H1 (cell line): ENCODE results near the gene UCN. TPM values are rescaled to one million over a fixed set of nuclear protein-coding genes. Genes with fewer than 3 reads are reported as not detected.

Experiments
- ASH2L ChIP-seq: fragments of 200-600, 300-600 bp; sonication (generic); IDR thresholded peaks from one replicate; pipeline ENCODE4 v1.7.1; 2017; ENCODE audit warnings: low read length
- BCL11A ChIP-seq, 2 experiments: IDR thresholded peaks; one replicate each; pipeline ENCODE4 v1.6.1; 2011; ENCODE audit warnings: low read depth in 2 of 2, low read length in 2 of 2, mild to moderate bottlenecking in 2 of 2
- CEBPB ChIP-seq: IDR thresholded peaks from 2 replicates; pipeline ENCODE4 v1.6.1; 2012; ENCODE audit warnings: low read depth, low read length
- CTBP2 ChIP-seq: IDR thresholded peaks from 2 replicates; pipeline ENCODE4 v1.7.0; 2011; ENCODE audit warnings: borderline replicate concordance, mild to moderate bottlenecking, moderate library complexity, mixed read lengths, low read length; ENCODE audit not compliant: insufficient read depth, insufficient read length
- FOSL1 ChIP-seq: IDR thresholded peaks from 2 replicates; pipeline ENCODE4 v1.6.1; 2011; ENCODE audit warnings: mild to moderate bottlenecking, low read depth, low read length, moderate library complexity; ENCODE audit not compliant: insufficient read depth
- KDM4A ChIP-seq: IDR thresholded peaks from one replicate; pipeline ENCODE4 v1.7.1; 2012; ENCODE audit warnings: low read depth, mild to moderate bottlenecking, moderate library complexity, low read length, inconsistent platforms; ENCODE audit not compliant: severe bottlenecking
- KDM5A ChIP-seq: fragments of 200-600 bp; IDR thresholded peaks from 2 replicates; pipeline ENCODE4 v1.7.1; 2012; ENCODE audit warnings: mild to moderate bottlenecking, low read length, inconsistent platforms, mixed read lengths
- NANOG ChIP-seq: IDR thresholded peaks from 2 replicates; pipeline ENCODE4 v1.6.1; 2011; ENCODE audit warnings: low read length, low read depth, mild to moderate bottlenecking, inconsistent platforms; ENCODE audit not compliant: insufficient read depth, poor library complexity, severe bottlenecking
- POU5F1 ChIP-seq: IDR thresholded peaks from 2 replicates; pipeline ENCODE4 v1.6.1; 2011; ENCODE audit warnings: low read depth, mild to moderate bottlenecking, low read length, moderate library complexity
- polyA plus RNA-seq, 7 experiments: library from polyadenylated mRNA; depleted of rRNA in 3 of 7; stranded (reverse) in 5 of 7; unstranded in 2 of 7; fragments of >200 nt in 5 of 7; fragments of 200-250 nt in 2 of 7; gene quantifications; 1 replicate in 5 of 7; 2 replicates in 1 of 7; 4 replicates in 1 of 7; pipeline versions ENCODE4 v1.2.1 to v1.2.3, GENCODE V29; 2011 to 2013; ENCODE audit warnings: missing spikeins in 2 of 7, mixed read lengths in 2 of 7
- total RNA-seq: library from RNA; stranded (reverse); fragmentation: NEBNext Ultra II Directional; extraction: Animal tissue kit (Norgen Biotek cat#: 25700); gene quantifications from 2 replicates; pipeline ENCODE4 v1.2.1, GENCODE V29; 2021
- TF ChIP-seq, protein P1 (sequence below): fragments of 300-600 bp; sonication (generic); IDR thresholded peaks from 2 replicates; pipeline ENCODE4 v1.7.1; 2012; ENCODE audit warnings: low read length, moderate library complexity, mild to moderate bottlenecking, inconsistent platforms; ENCODE audit not compliant: insufficient replicate concordance

Gene UCN
- total and polyA plus RNA-seq, 2 of the 8 experiments (the other 6 are each of a cell fraction or from before 2014, with no cell fraction given): 0.35 TPM; not detected in 1

DNA sequence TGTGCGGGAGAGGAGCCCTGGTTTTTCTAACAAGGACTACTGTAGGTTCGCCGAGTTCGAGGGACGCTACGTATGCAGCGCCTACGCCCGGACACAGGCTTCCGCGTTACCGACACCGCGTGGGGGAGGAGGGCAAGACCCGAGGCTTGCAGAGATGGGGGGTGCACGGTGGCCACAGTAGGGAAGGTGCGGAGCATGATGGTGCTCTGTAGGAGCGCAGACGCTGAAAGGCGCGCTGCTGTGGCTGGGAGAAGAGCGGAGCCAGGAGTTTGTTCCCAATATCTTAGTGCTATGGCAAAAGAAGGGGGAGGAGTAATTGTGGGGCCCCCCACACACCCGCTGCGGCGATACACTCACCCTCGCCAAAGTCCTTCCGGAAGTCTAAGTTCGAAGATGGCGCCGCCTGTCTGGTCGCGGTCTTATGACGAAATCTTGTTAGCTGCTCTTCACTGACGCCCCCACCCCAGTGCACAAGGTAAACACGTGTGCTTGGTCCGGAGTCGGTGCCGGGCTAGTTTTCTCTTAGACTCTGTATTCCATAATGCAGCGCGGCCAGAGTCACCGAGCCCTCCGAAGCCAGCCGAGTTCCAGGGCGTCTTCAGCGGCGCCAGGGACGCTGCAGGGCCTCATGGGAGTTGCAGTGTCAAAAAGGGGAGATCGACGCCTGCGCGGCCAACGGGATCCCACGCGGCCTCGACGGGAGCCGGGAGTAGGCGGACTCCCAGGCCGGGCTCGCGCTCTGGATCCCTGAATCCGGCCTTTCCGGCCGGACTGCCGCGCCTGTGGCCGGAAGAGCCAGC, 48.3 kb upstream of the UCN start, which contains the start of gene GTF3C2 (continued):
- TF ChIP-seq, protein P1, sequence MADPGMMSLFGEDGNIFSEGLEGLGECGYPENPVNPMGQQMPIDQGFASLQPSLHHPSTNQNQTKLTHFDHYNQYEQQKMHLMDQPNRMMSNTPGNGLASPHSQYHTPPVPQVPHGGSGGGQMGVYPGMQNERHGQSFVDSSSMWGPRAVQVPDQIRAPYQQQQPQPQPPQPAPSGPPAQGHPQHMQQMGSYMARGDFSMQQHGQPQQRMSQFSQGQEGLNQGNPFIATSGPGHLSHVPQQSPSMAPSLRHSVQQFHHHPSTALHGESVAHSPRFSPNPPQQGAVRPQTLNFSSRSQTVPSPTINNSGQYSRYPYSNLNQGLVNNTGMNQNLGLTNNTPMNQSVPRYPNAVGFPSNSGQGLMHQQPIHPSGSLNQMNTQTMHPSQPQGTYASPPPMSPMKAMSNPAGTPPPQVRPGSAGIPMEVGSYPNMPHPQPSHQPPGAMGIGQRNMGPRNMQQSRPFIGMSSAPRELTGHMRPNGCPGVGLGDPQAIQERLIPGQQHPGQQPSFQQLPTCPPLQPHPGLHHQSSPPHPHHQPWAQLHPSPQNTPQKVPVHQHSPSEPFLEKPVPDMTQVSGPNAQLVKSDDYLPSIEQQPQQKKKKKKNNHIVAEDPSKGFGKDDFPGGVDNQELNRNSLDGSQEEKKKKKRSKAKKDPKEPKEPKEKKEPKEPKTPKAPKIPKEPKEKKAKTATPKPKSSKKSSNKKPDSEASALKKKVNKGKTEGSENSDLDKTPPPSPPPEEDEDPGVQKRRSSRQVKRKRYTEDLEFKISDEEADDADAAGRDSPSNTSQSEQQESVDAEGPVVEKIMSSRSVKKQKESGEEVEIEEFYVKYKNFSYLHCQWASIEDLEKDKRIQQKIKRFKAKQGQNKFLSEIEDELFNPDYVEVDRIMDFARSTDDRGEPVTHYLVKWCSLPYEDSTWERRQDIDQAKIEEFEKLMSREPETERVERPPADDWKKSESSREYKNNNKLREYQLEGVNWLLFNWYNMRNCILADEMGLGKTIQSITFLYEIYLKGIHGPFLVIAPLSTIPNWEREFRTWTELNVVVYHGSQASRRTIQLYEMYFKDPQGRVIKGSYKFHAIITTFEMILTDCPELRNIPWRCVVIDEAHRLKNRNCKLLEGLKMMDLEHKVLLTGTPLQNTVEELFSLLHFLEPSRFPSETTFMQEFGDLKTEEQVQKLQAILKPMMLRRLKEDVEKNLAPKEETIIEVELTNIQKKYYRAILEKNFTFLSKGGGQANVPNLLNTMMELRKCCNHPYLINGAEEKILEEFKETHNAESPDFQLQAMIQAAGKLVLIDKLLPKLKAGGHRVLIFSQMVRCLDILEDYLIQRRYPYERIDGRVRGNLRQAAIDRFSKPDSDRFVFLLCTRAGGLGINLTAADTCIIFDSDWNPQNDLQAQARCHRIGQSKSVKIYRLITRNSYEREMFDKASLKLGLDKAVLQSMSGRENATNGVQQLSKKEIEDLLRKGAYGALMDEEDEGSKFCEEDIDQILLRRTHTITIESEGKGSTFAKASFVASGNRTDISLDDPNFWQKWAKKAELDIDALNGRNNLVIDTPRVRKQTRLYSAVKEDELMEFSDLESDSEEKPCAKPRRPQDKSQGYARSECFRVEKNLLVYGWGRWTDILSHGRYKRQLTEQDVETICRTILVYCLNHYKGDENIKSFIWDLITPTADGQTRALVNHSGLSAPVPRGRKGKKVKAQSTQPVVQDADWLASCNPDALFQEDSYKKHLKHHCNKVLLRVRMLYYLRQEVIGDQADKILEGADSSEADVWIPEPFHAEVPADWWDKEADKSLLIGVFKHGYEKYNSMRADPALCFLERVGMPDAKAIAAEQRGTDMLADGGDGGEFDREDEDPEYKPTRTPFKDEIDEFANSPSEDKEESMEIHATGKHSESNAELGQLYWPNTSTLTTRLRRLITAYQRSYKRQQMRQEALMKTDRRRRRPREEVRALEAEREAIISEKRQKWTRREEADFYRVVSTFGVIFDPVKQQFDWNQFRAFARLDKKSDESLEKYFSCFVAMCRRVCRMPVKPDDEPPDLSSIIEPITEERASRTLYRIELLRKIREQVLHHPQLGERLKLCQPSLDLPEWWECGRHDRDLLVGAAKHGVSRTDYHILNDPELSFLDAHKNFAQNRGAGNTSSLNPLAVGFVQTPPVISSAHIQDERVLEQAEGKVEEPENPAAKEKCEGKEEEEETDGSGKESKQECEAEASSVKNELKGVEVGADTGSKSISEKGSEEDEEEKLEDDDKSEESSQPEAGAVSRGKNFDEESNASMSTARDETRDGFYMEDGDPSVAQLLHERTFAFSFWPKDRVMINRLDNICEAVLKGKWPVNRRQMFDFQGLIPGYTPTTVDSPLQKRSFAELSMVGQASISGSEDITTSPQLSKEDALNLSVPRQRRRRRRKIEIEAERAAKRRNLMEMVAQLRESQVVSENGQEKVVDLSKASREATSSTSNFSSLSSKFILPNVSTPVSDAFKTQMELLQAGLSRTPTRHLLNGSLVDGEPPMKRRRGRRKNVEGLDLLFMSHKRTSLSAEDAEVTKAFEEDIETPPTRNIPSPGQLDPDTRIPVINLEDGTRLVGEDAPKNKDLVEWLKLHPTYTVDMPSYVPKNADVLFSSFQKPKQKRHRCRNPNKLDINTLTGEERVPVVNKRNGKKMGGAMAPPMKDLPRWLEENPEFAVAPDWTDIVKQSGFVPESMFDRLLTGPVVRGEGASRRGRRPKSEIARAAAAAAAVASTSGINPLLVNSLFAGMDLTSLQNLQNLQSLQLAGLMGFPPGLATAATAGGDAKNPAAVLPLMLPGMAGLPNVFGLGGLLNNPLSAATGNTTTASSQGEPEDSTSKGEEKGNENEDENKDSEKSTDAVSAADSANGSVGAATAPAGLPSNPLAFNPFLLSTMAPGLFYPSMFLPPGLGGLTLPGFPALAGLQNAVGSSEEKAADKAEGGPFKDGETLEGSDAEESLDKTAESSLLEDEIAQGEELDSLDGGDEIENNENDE: no peak
- TF ChIP-seq NANOG (no peak), CTBP2 (no peak), BCL11A (IDR thresholded peaks at IDR 0.05; ENCODE audit: low read depth in 2 of 2, low read length in 2 of 2) (no peak), CEBPB (peak; percentile 32; the same call in 1 of the 2 replicates), POU5F1 (no peak), ASH2L (peak; percentile 70), FOSL1 (no peak), KDM4A (peak; percentile 90), KDM5A (peak; percentile 77)
